Brain pericyte (primary cell): ENCODE data around the gene FMNL1.
"Not testable (repeated sequence)": the region's sequence is repeated elsewhere in the genome, so short reads cannot be mapped to it uniquely, and the experiment has no call there.

Experiments used
- DNase-seq: peaks from one replicate; pipeline ENCODE4 v3.0.0-alpha.2; 2012; ENCODE audit warnings: low read depth, low spot score

The FMNL1 gene

DNA sequence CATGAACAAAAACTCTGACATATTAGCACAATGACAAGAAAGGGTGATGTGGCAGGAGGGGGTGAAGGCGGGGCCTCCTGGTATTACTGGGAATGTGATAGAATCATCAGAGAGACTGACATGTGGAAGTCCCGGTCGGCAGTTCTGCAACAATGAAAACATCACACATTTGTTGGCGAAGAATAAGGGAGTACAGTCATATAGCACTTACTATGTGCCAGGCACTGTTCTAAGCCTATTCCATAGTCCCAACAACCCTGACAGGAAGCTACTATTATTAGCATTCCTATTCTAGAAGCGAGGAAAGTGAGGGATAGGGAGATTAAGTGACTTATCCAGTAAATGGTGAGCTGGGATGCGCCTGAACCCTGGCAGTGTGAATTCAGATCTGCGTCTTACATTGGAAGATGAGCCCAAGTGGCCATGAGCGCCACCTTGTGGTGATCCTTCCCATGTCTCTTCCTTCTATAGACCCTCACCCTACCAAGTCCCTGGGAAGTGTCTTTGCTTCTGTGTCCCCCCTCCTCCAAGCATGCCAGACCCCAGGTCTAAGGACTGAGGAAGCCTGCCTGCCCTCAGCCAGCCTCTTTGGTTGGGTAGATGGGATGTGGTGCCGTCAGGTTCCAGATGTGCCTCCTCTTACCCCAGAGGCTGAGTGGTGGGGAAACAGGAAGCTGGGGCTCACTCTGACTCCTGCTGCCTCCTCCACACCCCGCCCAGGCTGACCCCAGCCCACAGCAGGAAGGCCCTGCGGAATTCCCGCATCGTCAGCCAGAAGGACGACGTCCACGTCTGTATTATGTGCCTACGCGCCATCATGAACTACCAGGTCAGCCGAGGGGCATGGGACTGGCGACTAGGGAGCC is 14.0 kb downstream of the FMNL1 start:
- DNase-seq, result peak; percentile 32

DNA sequence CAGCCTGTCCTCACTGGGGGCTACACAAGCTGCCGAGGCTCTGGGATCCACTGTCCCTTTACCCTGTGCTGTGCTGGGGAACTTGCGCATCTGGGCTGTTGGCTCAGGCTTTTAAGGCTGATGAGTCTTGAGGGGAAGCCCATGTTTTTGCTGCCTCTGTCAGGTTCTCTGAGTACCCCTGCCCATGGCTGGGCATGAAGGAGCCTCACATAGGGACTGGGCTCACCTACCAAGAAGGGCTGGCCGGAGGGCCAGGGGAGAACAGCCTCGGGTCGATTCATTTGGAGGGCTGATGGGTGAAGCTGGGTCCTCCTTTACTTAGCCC is 14.6 kb downstream of the FMNL1 start:
- no peak for DNase-seq

DNA sequence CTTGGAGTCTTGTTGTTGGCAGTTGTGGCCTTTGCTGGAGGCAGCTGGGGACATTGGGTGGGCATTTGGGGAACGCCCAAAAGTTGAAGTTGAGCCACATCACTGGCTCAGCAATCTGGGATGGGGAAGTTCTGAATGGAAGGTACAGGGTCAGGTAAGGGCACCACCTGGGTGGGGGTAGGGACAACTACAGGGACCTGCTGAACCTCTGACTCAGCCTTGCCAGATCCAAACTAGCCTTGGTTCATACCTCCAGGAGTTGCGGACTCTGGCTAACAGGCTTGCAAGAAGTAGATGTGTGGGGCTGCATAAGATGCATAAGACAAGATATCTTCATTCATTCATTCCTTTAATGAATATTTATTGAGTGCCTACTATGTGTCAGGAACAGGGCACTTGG is 16.0 kb downstream of the FMNL1 start:
- no peak for DNase-seq

- DNase-seq, result no peak
These were observed 16.6 kb downstream of the FMNL1 start for GRCh38 chr17:45238155-45238774.

- no peak for DNase-seq
These were observed 19.2 kb downstream of the FMNL1 start for GRCh38 chr17:45240905-45241327.

- DNase-seq, result no peak
These were observed 19.8 kb downstream of the FMNL1 start for GRCh38 chr17:45241328-45242028.

DNA sequence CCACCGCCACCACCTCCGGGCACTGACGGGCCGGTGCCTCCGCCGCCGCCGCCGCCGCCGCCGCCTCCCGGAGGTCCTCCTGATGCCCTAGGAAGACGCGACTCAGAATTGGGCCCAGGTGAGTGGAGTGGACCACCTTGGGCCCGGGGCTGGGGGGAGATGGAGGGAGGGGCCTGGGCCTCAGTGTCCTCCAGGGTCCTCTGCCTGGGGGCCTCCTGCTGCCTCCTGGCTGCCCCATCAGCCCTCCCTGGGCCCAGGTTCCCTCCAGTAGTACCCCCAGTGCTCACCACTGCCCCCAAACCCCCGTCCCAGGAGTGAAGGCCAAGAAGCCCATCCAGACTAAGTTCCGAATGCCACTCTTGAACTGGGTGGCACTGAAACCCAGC is 20.3 kb downstream of the FMNL1 start:
- DNase-seq, result no peak

- no peak for DNase-seq
These were observed 22.1 kb downstream of the FMNL1 start for GRCh38 chr17:45243750-45244149.

- DNase-seq, result no peak
These were observed 23.3 kb downstream of the FMNL1 start for GRCh38 chr17:45244725-45245656.

DNA sequence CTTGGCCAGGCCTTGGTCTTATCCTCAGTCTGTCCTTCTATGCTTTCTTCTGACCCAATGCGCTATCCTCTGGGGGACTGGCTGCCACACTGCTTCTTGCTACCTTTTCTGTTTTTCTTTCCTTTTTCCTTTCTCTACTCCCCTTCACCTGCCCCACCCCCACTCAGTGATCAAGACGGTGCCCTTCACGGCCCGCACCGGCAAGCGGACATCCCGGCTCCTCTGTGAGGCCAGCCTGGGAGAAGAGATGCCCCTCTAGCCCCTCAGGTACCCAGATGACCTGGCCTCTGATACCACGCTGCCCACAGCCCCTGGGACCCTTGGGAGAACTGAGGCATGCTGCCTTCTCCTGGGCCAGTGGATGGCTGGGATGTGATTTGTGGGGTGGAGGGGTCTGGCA is 24.7 kb downstream of the FMNL1 start:
- DNase-seq, result no peak

DNA sequence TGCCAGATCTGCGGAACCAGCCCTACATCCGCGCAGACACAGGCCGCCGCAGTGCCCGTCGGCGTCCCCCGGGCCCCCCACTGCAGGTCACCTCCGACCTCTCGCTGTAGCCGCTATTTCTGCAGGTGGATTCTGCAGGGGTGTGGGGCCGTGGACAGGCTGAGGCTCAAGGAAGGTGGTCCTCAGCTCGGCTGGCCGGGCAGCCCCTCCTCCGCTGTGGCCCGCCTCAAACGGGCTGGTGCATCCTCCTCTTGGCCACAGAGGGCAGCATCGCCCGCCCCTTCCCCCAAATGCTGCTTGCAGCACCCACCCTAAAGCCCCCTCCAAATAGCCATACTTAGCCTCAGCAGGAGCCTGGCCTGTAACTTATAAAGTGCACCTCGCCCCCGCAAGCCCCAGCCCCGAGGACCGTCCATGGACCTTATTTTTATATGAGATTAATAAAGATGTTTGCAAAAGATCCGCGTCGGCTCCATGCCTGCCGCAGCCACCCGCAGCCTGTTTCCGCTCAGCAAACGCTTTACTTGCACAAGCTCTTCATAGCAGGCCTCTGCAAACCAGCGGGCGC is 25.3 kb downstream of the FMNL1 start:
- no peak for DNase-seq

DNA sequence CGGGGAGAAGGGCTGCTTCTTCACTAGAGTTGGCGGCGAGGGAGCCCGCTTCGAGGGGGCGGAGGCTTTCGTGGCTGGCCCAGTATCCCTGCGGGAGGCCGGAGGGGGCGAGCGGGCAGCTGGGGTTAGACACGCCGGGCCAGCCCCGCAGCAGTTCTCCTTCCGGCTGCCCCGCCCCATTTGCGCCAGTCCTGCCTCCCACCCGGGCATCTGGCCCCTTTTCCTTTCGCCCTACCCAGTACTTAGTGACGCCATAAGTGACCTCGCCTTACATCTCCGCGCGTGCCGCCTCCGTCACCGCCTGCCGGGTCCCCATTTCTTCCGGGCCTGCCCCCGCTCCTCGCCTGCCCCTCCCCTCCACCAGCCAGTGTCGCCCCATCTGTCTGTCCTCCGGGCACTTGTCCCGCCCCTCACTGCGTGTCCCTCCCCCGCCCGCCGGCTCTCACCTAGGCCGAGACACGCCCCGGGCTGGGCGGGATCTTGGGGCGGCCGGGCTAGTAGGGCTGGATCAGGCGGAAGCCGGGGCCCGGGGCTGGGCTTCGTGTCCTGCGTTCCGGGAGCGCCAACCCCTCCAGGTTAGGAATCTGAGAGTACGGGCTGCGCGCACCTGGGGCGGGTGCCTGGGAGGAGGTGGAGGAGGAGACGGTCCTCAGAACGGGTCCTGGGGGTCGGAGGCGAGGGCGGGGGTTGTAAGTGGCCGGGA is 25.9 kb downstream of the FMNL1 start:
- peak; percentile 61 for DNase-seq

DNA sequence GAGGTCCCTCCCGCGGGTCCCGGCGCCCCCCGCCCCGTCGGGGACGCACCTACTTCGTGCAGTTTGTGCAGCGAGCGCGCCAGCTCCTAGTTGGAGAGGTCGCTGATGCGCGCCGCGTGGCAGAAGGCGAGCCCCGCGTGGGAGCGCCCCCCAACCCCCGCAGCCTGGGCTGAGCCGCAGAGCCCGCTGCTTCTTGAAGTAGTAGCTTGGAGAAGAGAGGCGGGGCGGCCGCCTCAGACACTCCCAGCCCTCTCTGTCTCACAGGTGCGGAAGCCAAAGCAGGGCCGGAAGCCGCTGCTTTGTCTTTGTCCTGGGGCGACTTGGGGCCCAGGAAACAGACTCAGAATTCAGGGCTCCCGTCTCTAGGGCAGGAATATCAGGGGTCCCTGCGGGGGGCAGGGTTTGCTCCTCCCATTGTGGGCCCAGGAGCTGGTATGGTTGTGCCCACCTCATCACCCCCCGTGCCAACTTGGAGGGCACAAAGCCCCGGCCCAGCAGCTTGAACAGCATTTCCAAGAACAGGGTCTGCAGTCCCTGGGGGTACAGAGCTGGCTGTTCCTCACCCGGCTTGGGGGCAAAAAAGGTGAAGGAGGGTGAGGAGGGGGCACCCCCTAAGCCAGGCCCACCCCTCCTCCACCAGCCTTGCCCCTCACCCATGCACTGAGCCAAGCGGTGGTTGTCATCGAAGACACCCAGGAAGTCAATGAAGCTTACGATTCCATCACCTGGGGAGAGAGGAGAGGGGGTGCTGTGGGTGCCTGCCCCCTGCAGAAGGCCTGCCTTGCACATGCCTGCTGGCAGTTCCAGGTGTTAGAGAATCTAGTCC is 26.7 kb downstream of the FMNL1 start:
- no peak for DNase-seq

DNA sequence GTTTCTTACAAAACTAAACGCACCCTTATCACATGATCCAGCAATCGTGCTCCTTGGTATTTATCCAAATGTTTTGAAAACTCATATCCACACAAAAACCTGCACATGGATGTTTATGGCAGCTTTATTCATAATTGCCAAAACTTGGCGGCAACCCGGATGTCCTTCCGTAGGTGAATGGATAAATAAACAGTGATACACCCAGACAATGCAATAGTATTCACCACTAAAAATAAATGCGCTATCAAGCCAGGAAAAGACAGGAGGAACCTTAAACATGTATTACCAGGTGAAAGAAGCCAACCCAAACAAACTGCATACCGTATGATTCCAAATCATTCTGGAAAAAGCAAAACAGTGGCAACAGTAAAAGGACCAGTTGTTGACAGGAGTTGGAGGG is 30.2 kb downstream of the FMNL1 start:
- DNase-seq, result no peak

DNA sequence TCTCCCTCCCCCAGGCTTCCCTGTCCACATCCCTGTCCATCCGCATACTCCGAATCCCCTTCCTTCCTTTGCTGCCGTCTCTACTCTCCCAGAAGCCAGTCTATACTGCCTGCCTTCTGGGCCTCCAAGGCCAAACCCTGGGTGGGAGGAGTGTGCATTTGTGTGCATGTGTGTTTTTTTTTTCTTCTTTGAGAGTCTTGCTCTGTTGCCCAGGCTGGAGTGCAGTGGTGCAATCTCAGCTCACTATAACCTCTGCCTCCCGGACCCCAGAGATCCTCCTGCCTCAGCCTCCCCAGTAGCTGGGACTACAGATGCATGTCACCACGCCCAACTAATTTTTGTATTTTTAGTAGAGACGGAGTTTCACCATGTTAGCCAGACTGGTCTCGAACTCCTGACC is 31.6 kb downstream of the FMNL1 start:
- DNase-seq, result not testable (repeated sequence)

- DNase-seq, result no peak
These were observed 32.2 kb downstream of the FMNL1 start for GRCh38 chr17:45253879-45254278.

- DNase-seq, result no peak
These were observed 33.7 kb downstream of the FMNL1 start for GRCh38 chr17:45255358-45255757.

- no peak for DNase-seq
These were observed 34.7 kb downstream of the FMNL1 start for GRCh38 chr17:45256114-45256966.

- DNase-seq, result no peak
These were observed 35.4 kb downstream of the FMNL1 start for GRCh38 chr17:45257115-45257514.
